Stimulated activated CD4-positive, alpha-beta T cell treated with anti-CD3 and anti-CD28 coated beads, Interleukin-4, amount 100 ng/mL, for 4 hours (primary cell): ENCODE results near the gene RAB6B.

Experiments used
- DNase-seq, 2 experiments: peaks; one replicate each; pipeline ENCODE4 v3.0.0-alpha.2; 2020

Gene RAB6B

DNA sequence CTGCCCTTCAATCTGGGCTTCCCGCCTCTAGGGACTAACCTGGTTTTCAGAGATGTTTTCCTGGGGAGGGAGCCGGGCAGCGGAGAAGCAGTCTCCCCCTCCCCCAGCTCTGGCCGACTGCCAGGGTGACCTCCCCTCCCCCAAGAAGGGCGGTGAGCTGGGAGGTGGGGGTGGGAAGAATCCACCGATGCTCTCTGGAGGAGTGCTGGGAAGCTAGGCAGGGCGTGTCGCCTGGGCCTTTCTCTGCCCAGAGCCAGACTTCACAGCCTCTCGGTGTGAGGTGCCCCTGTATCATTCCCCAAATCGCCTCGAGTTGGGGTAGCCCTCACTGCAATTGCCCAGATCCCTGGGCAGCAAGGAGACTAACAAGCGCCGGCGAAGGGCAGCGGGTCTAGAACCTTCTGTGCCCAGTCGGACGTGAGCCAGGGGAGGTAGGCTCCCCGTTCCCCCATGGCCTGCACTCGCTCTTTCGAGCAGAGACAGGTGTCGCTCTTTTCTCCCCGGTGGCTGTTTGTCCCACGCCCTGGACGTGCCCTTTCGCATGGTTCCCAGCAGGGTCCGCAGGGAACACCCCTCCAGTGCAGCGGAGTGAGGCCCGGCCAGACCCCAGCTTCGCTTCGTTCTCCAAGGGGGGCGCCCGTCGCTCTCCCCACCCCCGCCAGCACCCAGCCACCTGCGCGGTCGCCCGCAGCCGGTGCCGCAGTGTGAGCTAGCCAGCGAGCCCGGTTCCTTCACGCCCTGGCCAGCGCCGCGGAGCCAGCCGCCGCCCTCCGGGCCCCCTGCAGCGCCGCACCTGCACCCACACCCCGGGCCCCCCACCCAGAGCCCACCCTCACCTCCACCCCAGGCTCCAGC, 1.1 kb downstream of the RAB6B start:
- DNase-seq, result no peak

DNA sequence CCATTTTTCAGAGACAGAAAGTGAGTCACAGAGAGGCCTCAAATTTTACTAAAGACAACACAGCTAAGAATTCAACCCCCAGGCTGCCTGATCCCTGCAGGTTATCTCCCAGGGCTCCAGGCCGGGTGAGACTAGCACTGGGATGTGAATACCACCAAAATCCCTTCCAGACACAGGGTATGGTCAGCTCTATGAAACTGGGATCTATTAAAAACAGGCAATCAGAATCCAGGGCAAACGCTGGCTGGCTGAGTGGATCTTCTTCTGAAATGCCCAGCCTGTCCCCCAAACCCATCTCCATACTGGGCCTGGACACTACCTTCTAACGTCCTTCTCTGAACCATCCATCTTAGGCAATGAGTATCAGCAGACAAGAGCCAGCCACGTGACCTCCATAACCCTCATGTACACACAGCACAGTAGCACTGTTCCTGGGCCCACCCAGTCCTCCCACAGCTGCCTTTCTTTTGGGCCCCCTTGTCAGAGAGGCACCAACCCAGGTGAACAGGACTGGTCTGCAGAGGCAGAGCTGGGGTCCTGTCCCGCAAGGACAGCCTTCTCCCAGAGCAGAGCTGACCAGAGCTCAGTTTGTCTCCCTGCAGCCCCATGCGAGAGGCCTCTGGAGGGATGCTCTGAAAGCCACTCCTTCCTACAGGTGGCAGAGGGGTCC, 1.9 kb downstream of the RAB6B start:
- no peak for DNase-seq

DNA sequence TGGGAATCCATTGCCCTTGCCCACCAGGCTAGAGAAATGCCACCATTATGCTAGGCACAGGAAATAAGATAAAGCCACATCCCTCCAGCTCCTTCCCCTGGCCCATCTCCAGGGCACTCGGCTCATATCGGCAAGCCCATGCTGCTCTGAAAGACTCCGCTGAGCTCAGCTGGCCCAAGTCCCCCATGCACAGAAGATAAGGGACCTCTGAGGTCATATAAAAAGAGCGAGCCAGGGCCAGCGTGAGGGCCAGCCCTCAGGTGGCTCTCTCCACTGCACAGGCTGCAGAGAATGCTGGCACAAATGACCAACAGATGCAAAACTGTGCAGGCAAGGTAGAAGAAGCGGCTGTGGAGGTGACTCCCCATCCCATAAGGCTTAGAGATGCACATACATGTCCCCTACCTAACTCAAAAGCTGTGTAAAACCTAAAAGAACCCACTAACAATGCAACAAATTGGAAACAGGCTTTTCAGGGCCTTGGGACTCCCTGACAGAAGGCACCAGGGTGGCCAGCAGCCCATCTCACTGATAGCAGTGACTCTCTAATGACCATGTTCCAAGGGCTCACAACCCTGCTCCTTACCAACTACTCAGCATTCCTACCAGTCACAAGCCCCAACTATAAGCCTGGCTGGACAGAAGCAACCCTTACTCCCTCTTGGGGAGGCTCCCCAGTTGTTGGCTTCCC, 3.0 kb downstream of the RAB6B start:
- DNase-seq, result no peak

DNA sequence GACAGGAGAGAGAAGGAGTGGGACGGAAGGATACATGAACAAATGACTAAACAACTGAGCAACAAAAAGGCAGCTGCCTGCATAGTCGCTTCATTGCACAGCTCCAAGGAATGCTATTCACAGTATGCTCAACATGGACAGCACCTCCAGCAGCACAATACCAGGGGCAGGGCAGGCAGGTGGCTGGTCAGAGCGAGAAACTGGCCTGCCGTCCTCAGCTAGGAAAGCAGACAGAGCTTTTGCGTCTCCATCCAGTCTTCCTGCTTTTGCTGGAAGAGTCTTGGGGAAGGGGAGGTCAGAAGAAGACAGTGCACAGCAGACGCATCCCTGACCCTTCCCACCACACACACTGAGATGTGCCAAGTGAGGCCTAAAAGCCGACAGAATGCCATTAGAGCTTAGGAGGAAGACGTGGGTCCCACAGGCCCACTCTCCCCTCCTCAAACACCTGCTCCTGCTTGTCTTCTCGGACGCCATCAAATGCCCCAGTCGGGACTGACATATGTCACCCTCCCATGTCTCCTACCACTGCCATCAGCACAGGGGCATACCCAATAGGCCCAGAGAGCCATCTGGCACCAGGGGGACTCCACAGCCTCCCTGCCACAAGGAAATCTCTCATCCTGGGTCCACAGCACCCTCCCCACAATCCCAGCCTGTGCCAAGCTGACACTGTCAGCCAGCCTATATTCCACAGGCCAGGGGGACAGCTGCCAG, 3.9 kb downstream of the RAB6B start:
- DNase-seq, result no peak

- DNase-seq, result no peak
Observed at GRCh38 chr3:133890972-133891644, 4.6 kb downstream of the RAB6B start.

GRCh38 chr3:133890037-133890436, 5.6 kb downstream of the RAB6B start:
- DNase-seq, result no peak

- no peak for DNase-seq
Observed at GRCh38 chr3:133888726-133889340, 6.8 kb downstream of the RAB6B start.

DNA sequence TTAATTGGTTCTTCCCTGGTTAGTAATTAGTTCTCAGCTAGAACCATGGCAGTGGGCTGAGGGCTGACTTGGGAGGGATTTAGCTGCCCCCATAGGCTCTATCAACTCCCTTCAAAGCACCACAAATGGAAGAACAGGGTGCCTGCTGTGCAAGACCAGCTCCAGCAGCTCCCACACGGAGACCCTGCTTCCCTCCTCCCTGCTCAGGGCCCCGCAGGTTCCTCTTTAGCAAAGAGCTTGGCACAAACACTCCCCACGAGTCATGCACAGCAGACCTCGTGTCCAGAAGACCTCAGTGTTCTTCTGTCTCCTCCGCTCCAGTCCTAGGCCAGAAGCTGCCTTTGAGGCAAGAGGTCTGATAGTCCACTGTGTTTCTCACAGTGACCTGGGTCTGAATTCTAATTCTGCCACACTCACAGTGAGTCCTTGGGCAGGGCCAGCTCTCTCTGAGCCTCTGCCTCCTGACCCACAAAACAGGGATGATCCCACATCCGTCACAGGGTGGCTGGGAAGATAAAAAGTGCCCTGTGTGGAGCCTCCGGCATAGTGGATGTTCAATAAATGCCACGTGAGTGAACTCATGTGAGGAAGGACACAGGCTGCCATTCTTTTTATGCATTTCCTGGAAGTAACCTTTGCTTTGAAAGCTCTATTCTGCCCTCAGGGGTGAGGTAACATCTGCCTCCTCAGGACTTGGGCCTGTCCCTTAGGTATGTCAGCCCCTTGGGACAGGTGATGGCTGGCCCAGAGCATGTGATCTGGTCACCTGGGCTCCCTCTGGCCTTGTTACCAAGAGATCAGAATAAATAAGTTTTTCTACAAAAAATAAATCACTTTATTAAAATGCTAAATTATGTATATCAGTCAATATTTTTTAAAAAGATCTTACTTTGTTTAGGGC, 7.6 kb downstream of the RAB6B start:
- no peak for DNase-seq

DNA sequence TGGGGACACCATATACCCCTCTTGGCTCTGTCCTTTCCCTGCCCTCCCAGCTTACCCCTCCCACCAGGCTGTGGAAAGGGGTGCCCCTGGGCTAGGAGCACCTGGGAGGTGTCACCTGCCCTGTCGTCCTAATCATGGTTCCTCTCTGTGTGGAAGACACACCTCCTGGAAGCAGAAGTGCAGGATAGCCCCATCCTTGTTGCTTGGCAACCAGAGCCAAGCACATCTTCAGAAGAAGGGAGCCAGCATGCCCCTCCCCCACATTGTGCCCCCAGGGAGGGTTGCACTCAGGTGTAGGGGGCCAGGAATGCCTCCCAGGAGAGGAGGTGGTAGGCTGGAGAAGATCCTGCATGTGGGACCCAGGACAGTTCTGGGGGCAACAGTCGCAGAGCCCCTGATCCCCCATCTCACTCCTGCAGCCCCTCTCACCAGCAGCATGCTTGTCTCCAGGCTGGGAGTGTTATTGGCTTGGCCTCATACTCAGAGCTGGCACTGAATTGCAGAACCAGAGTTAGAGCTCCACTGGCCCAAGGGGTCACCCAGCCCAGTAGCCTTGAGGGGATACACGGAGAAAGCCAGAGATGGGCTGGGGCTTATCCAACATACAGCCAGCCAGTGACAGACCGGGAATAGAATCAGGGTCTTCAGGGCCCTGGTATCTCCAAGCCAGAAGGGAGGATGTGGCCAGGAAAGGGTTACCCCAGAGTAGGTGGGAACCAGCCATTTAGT, 8.4 kb downstream of the RAB6B start:
- DNase-seq, result no peak

DNA sequence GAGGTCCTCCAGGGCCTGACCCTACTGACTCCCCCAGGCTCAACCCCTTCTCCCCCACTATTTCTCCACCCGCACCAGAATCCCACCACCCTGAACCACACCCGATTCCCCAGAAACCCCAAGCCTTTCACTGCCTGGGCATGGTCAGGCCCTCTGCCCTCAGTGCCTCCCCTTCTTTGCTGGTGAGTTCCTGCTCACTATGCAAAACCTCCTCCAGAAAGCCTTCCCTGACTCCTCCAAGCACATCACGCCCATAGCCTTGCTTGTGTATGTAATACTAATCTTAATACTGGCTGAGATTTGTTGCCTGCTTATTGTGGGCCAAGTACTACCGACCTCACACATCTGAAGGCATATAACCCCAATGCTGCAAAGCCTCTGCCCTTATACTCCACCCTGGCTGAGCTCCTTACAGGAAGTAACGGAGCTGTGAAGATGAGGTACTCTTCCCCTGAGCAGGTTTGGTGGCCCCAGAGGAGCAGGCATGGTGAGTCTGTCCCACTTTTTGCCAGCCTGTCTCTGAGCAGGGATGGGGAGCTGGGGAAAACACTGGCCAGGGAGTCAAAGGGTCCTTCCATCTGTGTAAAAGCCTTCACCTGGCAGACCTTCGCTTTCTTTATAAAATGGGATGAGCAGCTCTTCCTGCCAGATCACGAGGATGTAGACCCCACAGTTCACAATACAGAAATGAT, 9.5 kb downstream of the RAB6B start:
- DNase-seq, result no peak

- no peak for DNase-seq
Observed at GRCh38 chr3:133884887-133885711, 10.6 kb downstream of the RAB6B start.

GRCh38 chr3:133884054-133884886, 11.4 kb downstream of the RAB6B start:
- no peak for DNase-seq

DNA sequence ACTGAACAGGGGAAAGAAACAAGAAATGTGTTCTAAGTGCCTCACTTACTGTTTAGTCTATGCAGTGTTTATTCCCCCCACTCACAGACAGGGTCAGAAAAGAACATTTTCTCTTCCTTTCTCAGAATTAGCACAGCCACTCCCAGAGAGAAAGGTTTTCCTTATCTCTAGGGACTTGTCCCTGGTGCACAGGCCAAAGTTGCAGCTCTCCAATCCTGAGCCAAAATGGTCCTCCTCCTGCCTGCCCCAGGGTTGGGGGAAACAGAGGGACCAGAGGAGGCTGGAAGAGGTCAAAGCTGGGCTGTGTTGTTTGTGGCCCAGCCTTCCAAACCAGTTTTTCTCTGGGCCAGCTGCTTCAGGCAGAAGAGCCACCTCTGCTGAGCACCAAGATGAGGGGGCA, 12.0 kb downstream of the RAB6B start:
- no peak for DNase-seq

GRCh38 chr3:133882986-133883586, 12.6 kb downstream of the RAB6B start:
- DNase-seq, result no peak

GRCh38 chr3:133881939-133882825, 13.5 kb downstream of the RAB6B start:
- DNase-seq, result no peak

- DNase-seq, result no peak
Observed at GRCh38 chr3:133881492-133881891, 14.2 kb downstream of the RAB6B start.
